GM23248 (cell line): ENCODE data around the gene HIVEP3.

Source experiments
- EZH2 ChIP-seq: fragments of 200-600 bp; sonication (generic); IDR thresholded peaks from 2 replicates; pipeline ENCODE4 v1.6.1; 2018; ENCODE audit warnings: antibody characterized with exemption, mild to moderate bottlenecking; ENCODE audit not compliant: insufficient read depth, poor library complexity, severe bottlenecking
- EZH2phosphoT487 ChIP-seq: fragments of 200-600 bp; sonication (generic); IDR thresholded peaks from 2 replicates; pipeline ENCODE4 v1.6.1; 2018; ENCODE audit warnings: antibody characterized with exemption, moderate library complexity, mild to moderate bottlenecking, low read depth; ENCODE audit not compliant: insufficient read depth

GRCh38 chr1:41939194-41939593 lies 20.5 kb upstream of the HIVEP3 start:
- TF ChIP-seq EZH2, result no peak
- TF ChIP-seq EZH2phosphoT487, result no peak
